Measurements from ENCODE around the gene CFAP161. TPM values are rescaled to one million over a fixed set of nuclear protein-coding genes. Genes with fewer than 3 reads are reported as not detected.

The CFAP161 gene
- total and polyA plus RNA-seq, 7 donors, result 0.03 to 0.28 TPM; not detected in 5

DNA sequence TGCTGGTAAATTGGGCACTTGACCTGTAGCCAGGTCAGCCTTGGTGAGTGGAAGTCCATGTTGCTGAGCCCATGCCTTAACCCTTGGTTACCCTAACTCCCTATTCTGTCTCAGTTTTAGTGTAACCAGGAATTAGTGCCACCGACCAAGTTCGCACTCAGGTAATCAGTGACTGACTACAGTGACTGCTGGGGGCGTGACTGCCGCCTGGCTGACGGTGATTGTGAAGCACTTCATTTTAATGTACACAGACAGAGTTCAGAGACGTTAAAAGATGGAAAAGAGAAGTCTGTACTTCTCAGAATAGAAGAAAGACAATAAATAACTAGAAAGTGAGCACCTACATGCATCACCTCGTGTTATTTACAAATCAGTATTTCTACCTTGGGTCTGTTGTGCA is 17.3 kb downstream of the CFAP161 start:
- WGBS, 3 donors, result 82 to 88% (median 87%) methylated on average over 7 of the region's 7 CpGs
- no peak overlapping the region for H3K27ac ChIP-seq
- no peak for TF ChIP-seq CTCF (IDR thresholded peaks at IDR 0.05)
- intact Hi-C loops (cut with DNase I), result no loop called here
- no peaks in the 10 kb centered on the region for H3K27me3 ChIP-seq (ENCODE audit: insufficient read depth in 3 of 3, low read length in 2 of 3)
- H3K4me3 ChIP-seq, result no peak overlapping the region
- DNase-seq (no peak), ATAC-seq (no peak)
- no peaks in the 10 kb centered on the region for H3K4me1 ChIP-seq
- no peaks in the 10 kb centered on the region for H3K9me3 ChIP-seq
- no peaks in the 10 kb centered on the region for H3K36me3 ChIP-seq (ENCODE audit: insufficient read depth in 1 of 2, low read depth in 1 of 2)

DNA sequence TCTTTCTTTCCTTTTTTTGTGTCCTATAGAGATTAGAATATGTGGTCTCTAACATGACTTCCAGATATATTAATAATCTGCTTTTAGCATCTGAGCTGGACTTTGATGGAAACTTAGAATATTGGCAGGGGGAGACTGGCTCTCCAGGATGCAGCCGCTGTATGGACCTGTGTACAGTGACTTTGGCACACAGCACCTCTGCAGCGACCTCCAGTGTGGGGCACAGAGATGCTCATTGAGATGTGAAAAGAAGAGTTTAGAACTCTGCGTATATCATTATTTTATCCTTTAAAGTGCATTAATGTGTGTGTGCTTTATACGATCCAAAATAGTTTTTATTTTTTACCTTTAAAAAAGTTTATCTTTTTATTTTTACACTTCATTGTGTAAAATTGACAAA is 18.3 kb downstream of the CFAP161 start:
- DNase-seq (no peak), ATAC-seq (no peak)
- Histone ChIP-seq H3K9me3 (no peaks in the 10 kb centered on the region), H3K36me3 (ENCODE audit: insufficient read depth in 1 of 2, low read depth in 1 of 2) (no peaks in the 10 kb centered on the region), H3K4me3 (no peak overlapping the region), H3K27me3 (ENCODE audit: insufficient read depth in 3 of 3, low read length in 2 of 3) (no peaks in the 10 kb centered on the region), H3K27ac (no peak overlapping the region), H3K4me1 (no peaks in the 10 kb centered on the region)
- WGBS, 3 donors, result 84 to 86% (median 84%) methylated on average over 4 of the region's 4 CpGs
- intact Hi-C loops (cut with DNase I), result no loop called here
- no peak for TF ChIP-seq CTCF (IDR thresholded peaks at IDR 0.05)

- no peak for ATAC-seq
- H3K4me3 ChIP-seq, result no peak overlapping the region
- no peak for TF ChIP-seq CTCF (IDR thresholded peaks at IDR 0.05)
- H3K4me1 ChIP-seq, result no peaks in the 10 kb centered on the region
- no peaks in the 10 kb centered on the region for H3K27me3 ChIP-seq (ENCODE audit: insufficient read depth in 3 of 3, low read length in 2 of 3)
- no peak overlapping the region for H3K27ac ChIP-seq
- no peaks in the 10 kb centered on the region for H3K36me3 ChIP-seq (ENCODE audit: insufficient read depth in 1 of 2, low read depth in 1 of 2)
- intact Hi-C loops (cut with DNase I), result no loop called here
- 87 to 90% (median 87%) methylated on average over 4 of the region's 4 CpGs for WGBS, 3 donors
- no peak for DNase-seq
- H3K9me3 ChIP-seq, result no peaks in the 10 kb centered on the region
Measured at GRCh38 chr15:81152799-81153198, 18.7 kb downstream of the CFAP161 start.

GRCh38 chr15:81155375-81156218 is 21.5 kb downstream of the CFAP161 start:
- Histone ChIP-seq H3K9me3 (no peaks in the 10 kb centered on the region), H3K36me3 (ENCODE audit: insufficient read depth in 1 of 2, low read depth in 1 of 2) (no peaks in the 10 kb centered on the region), H3K27me3 (ENCODE audit: insufficient read depth in 3 of 3, low read length in 2 of 3) (no peaks in the 10 kb centered on the region), H3K4me3 (no peak overlapping the region), H3K4me1 (no peaks in the 10 kb centered on the region), H3K27ac (no peak overlapping the region)
- peak; percentile 55 for TF ChIP-seq CTCF (IDR thresholded peaks at IDR 0.05)
- ATAC-seq (peak in 3 of 4 donors; percentile 50 to 81 (median 59)), DNase-seq (peak in 1 of 2 donors; percentile 36)
- intact Hi-C loops (cut with DNase I), result loop anchor here (2.0 to 5.0 kb wide), 2 partner anchors 111 to 112 kb away; no protein-coding TSS in a partner anchor
- WGBS, 3 donors, result 47 to 52% (median 48%) methylated on average over 10 of the region's 10 CpGs

Measured in psoas muscle (tissue), 8 donors.